ENCODE measurements around the gene DTNBP1.
A peak's percentile ranks its signal among the peaks of the same experiment; 100 is the strongest.

DTNBP1 gene

GRCh38 chr6:15513131-15513771 lies 149.6 kb downstream of the DTNBP1 start:
- in situ Hi-C loops (cut with HindIII; ENCODE audit: low pct_ligation_motif_present, low pct_unique_long_range_greater_than_20kb, low sequenced_read_pairs), result no loop called here
- DNase-seq, result no peak

GRCh38 chr6:15512721-15513120 lies 150.1 kb downstream of the DTNBP1 start:
- no peak for DNase-seq
- in situ Hi-C loops (cut with HindIII; ENCODE audit: low pct_ligation_motif_present, low pct_unique_long_range_greater_than_20kb, low sequenced_read_pairs), result no loop called here

- in situ Hi-C loops (cut with HindIII; ENCODE audit: low pct_ligation_motif_present, low pct_unique_long_range_greater_than_20kb, low sequenced_read_pairs), result no loop called here
- DNase-seq, result no peak
Observed at GRCh38 chr6:15512126-15512525, 150.7 kb downstream of the DTNBP1 start.

- DNase-seq, result no peak
- in situ Hi-C loops (cut with HindIII; ENCODE audit: low pct_ligation_motif_present, low pct_unique_long_range_greater_than_20kb, low sequenced_read_pairs), result no loop called here
Observed at GRCh38 chr6:15511248-15512125, 151.3 kb downstream of the DTNBP1 start.

GRCh38 chr6:15510536-15511247 lies 152.1 kb downstream of the DTNBP1 start:
- in situ Hi-C loops (cut with HindIII; ENCODE audit: low pct_ligation_motif_present, low pct_unique_long_range_greater_than_20kb, low sequenced_read_pairs), result no loop called here
- DNase-seq, result no peak

GRCh38 chr6:15510121-15510520 lies 152.7 kb downstream of the DTNBP1 start:
- in situ Hi-C loops (cut with HindIII; ENCODE audit: low pct_ligation_motif_present, low pct_unique_long_range_greater_than_20kb, low sequenced_read_pairs), result no loop called here
- no peak for DNase-seq

- in situ Hi-C loops (cut with HindIII; ENCODE audit: low pct_ligation_motif_present, low pct_unique_long_range_greater_than_20kb, low sequenced_read_pairs), result no loop called here
- DNase-seq, result no peak
Observed at GRCh38 chr6:15509335-15509933, 153.4 kb downstream of the DTNBP1 start.

- in situ Hi-C loops (cut with HindIII; ENCODE audit: low pct_ligation_motif_present, low pct_unique_long_range_greater_than_20kb, low sequenced_read_pairs), result no loop called here
- DNase-seq, result no peak
Observed at GRCh38 chr6:15508931-15509330, 153.9 kb downstream of the DTNBP1 start.

GRCh38 chr6:15508441-15508871 lies 154.4 kb downstream of the DTNBP1 start:
- in situ Hi-C loops (cut with HindIII; ENCODE audit: low pct_ligation_motif_present, low pct_unique_long_range_greater_than_20kb, low sequenced_read_pairs), result no loop called here
- no peak for DNase-seq

GRCh38 chr6:15507746-15508145 lies 155.1 kb downstream of the DTNBP1 start:
- DNase-seq, result no peak
- in situ Hi-C loops (cut with HindIII; ENCODE audit: low pct_ligation_motif_present, low pct_unique_long_range_greater_than_20kb, low sequenced_read_pairs), result no loop called here

- no peak for DNase-seq
- in situ Hi-C loops (cut with HindIII; ENCODE audit: low pct_ligation_motif_present, low pct_unique_long_range_greater_than_20kb, low sequenced_read_pairs), result no loop called here
Observed at GRCh38 chr6:15507221-15507620, 155.6 kb downstream of the DTNBP1 start.

- in situ Hi-C loops (cut with HindIII; ENCODE audit: low pct_ligation_motif_present, low pct_unique_long_range_greater_than_20kb, low sequenced_read_pairs), result no loop called here
- no peak for DNase-seq
Observed at GRCh38 chr6:15506066-15506465, 156.8 kb downstream of the DTNBP1 start.

GRCh38 chr6:15505463-15505918 lies 157.3 kb downstream of the DTNBP1 start:
- DNase-seq, result no peak
- in situ Hi-C loops (cut with HindIII; ENCODE audit: low pct_ligation_motif_present, low pct_unique_long_range_greater_than_20kb, low sequenced_read_pairs), result no loop called here

- in situ Hi-C loops (cut with HindIII; ENCODE audit: low pct_ligation_motif_present, low pct_unique_long_range_greater_than_20kb, low sequenced_read_pairs), result no loop called here
- peak; percentile 81 for DNase-seq
Observed at GRCh38 chr6:15504581-15505350, 158.1 kb downstream of the DTNBP1 start.

GRCh38 chr6:15504040-15504495 lies 158.8 kb downstream of the DTNBP1 start:
- in situ Hi-C loops (cut with HindIII; ENCODE audit: low pct_ligation_motif_present, low pct_unique_long_range_greater_than_20kb, low sequenced_read_pairs), result no loop called here
- DNase-seq, result no peak

- in situ Hi-C loops (cut with HindIII; ENCODE audit: low pct_ligation_motif_present, low pct_unique_long_range_greater_than_20kb, low sequenced_read_pairs), result no loop called here
- no peak for DNase-seq
Observed at GRCh38 chr6:15503346-15503680, 159.5 kb downstream of the DTNBP1 start.

- in situ Hi-C loops (cut with HindIII; ENCODE audit: low pct_ligation_motif_present, low pct_unique_long_range_greater_than_20kb, low sequenced_read_pairs), result no loop called here
- no peak for DNase-seq
Observed at GRCh38 chr6:15502446-15503345, 160.1 kb downstream of the DTNBP1 start.
